Ishikawa (cell line): ENCODE data around the gene GALNT9.

Source experiments
- CEBPB ChIP-seq: IDR thresholded peaks from 2 replicates; pipeline ENCODE4 v1.6.1; 2012
- CREB1 ChIP-seq: IDR thresholded peaks from 2 replicates; pipeline ENCODE4 v1.6.1; 2012; ENCODE audit warnings: low read depth
- EGR1 ChIP-seq: IDR thresholded peaks from 2 replicates; pipeline ENCODE4 v1.6.1; 2012
- EP300 ChIP-seq: IDR thresholded peaks from 2 replicates; pipeline ENCODE4 v1.6.1; 2012; ENCODE audit warnings: borderline replicate concordance
- FOXM1 ChIP-seq: IDR thresholded peaks from 2 replicates; pipeline ENCODE4 v1.6.1; 2012; ENCODE audit warnings: low read depth, borderline replicate concordance
- MAX ChIP-seq: IDR thresholded peaks from 2 replicates; pipeline ENCODE4 v1.6.1; 2012
- NFIC ChIP-seq: IDR thresholded peaks from 2 replicates; pipeline ENCODE4 v1.6.1; 2012
- RAD21 ChIP-seq: IDR thresholded peaks from 2 replicates; pipeline ENCODE4 v1.6.1; 2012; ENCODE audit warnings: low read depth
- REST ChIP-seq: IDR thresholded peaks from 2 replicates; pipeline ENCODE4 v1.6.1; 2012; ENCODE audit warnings: low read depth, mild to moderate bottlenecking
- TAF1 ChIP-seq: IDR thresholded peaks from 2 replicates; pipeline ENCODE4 v1.6.1; 2012; ENCODE audit warnings: low read depth, mild to moderate bottlenecking
- TCF12 ChIP-seq: IDR thresholded peaks from 2 replicates; pipeline ENCODE4 v1.6.1; 2012; ENCODE audit warnings: low read depth
- TEAD4 ChIP-seq: IDR thresholded peaks from 2 replicates; pipeline ENCODE4 v1.6.1; 2012
- USF1 ChIP-seq: IDR thresholded peaks from 2 replicates; pipeline ENCODE4 v1.6.1; 2012
- YY1 ChIP-seq: IDR thresholded peaks from 2 replicates; pipeline ENCODE4 v1.6.1; 2012; ENCODE audit warnings: low read depth
- ZBTB7A ChIP-seq: IDR thresholded peaks from 2 replicates; pipeline ENCODE4 v1.6.1; 2012; ENCODE audit warnings: low read depth

The GALNT9 gene

GRCh38 chr12:132348176-132348575 lies 18.8 kb upstream of the GALNT9 start:
- TF ChIP-seq EGR1 (no peak), MAX (no peak), ZBTB7A (no peak), EP300 (no peak), REST (no peak), USF1 (no peak), YY1 (no peak), RAD21 (no peak), CEBPB (no peak), CREB1 (no peak), FOXM1 (no peak)

GRCh38 chr12:132347176-132347855 lies 17.9 kb upstream of the GALNT9 start:
- TF ChIP-seq CEBPB = no peak
- TF ChIP-seq MAX = no peak
- no peak for TF ChIP-seq FOXM1
- no peak for TF ChIP-seq TAF1
- no peak for TF ChIP-seq NFIC
- no peak for TF ChIP-seq TEAD4
- no peak for TF ChIP-seq ZBTB7A
- TF ChIP-seq REST = no peak
- TF ChIP-seq RAD21 = no peak
- no peak for TF ChIP-seq EP300
- TF ChIP-seq YY1 = no peak
- TF ChIP-seq CREB1 = no peak
- TF ChIP-seq USF1 = no peak
- TF ChIP-seq TCF12 = no peak
- no peak for TF ChIP-seq EGR1

- TF ChIP-seq CREB1 = no peak
- no peak for TF ChIP-seq NFIC
- TF ChIP-seq FOXM1 = no peak
- TF ChIP-seq TEAD4 = no peak
- TF ChIP-seq YY1 = no peak
- no peak for TF ChIP-seq REST
- no peak for TF ChIP-seq MAX
- TF ChIP-seq TCF12 = no peak
Observed at GRCh38 chr12:132346471-132347175, 17.2 kb upstream of the GALNT9 start.

- no peak for TF ChIP-seq TCF12
- no peak for TF ChIP-seq EP300
- no peak for TF ChIP-seq CEBPB
- TF ChIP-seq MAX = no peak
- TF ChIP-seq EGR1 = no peak
- no peak for TF ChIP-seq TAF1
- TF ChIP-seq USF1 = no peak
- TF ChIP-seq YY1 = no peak
- TF ChIP-seq TEAD4 = no peak
- no peak for TF ChIP-seq NFIC
- no peak for TF ChIP-seq REST
- no peak for TF ChIP-seq ZBTB7A
- no peak for TF ChIP-seq CREB1
Observed at GRCh38 chr12:132345561-132346200, 16.3 kb upstream of the GALNT9 start.
